OCI-LY7 (cell line): Measurements from ENCODE around the gene PHF21B.

Experiments
- EZH2phosphoT487 ChIP-seq: fragments of 200-600 bp; sonication (generic); IDR thresholded peaks from 2 replicates; pipeline ENCODE4 v1.6.1; 2018; ENCODE audit warnings: low read depth, borderline replicate concordance, mild to moderate bottlenecking, mixed run types, antibody characterized with exemption, low read length, moderate library complexity, mixed read lengths
- TF ChIP-seq, protein P1 (sequence below): fragments of 200-600 bp; sonication (generic); conservative IDR thresholded peaks from 2 replicates; pipeline ENCODE4 v1.5.1; 2014; ENCODE audit warnings: mild to moderate bottlenecking, antibody characterized with exemption, low read length, moderate library complexity, mixed read lengths

DNA sequence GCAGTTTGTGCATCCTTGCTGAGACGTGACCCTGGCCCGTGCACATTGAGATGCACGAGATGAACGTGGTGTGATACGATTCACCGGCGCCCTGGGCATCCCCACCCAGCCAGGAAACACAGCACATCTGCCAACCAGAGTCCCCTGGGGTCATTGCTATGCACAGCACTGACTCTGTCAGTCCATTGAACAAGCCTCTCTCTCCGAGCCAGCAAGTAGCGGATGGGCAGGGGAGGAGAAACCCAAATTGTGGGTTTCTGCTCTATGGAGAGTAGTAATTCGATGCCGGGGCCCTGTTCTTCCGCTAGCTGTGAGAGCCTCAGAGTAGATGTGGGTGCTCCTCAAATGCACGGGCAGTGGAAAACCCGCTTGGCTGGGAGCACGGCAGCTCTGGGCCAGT lies 172.3 kb downstream of the PHF21B start:
- TF ChIP-seq, protein P1, sequence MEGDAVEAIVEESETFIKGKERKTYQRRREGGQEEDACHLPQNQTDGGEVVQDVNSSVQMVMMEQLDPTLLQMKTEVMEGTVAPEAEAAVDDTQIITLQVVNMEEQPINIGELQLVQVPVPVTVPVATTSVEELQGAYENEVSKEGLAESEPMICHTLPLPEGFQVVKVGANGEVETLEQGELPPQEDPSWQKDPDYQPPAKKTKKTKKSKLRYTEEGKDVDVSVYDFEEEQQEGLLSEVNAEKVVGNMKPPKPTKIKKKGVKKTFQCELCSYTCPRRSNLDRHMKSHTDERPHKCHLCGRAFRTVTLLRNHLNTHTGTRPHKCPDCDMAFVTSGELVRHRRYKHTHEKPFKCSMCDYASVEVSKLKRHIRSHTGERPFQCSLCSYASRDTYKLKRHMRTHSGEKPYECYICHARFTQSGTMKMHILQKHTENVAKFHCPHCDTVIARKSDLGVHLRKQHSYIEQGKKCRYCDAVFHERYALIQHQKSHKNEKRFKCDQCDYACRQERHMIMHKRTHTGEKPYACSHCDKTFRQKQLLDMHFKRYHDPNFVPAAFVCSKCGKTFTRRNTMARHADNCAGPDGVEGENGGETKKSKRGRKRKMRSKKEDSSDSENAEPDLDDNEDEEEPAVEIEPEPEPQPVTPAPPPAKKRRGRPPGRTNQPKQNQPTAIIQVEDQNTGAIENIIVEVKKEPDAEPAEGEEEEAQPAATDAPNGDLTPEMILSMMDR = no peak
- TF ChIP-seq EZH2phosphoT487 = no peak
